Chondrocyte (in vitro differentiated cells): ENCODE results near the gene EVI5L. TPM values are rescaled to one million over a fixed set of nuclear protein-coding genes. Genes with fewer than 3 reads are reported as not detected.
A peak's percentile ranks its signal among the peaks of the same experiment; 100 is the strongest.

Experiments
- DNase-seq: peaks from one replicate; pipeline ENCODE4 v3.0.0; 2021; ENCODE audit warnings: mixed read lengths, low spot score
- H3K27ac Mint-ChIP-seq: one replicate; pipeline ENCODE4 v1.8.0; 2021; ENCODE audit warnings: mild to moderate bottlenecking, moderate library complexity, mixed read lengths; ENCODE audit not compliant: unreplicated experiment
- H3K27me3 Mint-ChIP-seq: 2 replicates; pipeline ENCODE4 v1.8.0; 2021; ENCODE audit warnings: low read depth, mixed read lengths
- H3K36me3 Mint-ChIP-seq: 2 replicates; pipeline ENCODE4 v1.8.0; 2021; ENCODE audit warnings: low read depth, mixed read lengths
- H3K4me1 Mint-ChIP-seq: 2 replicates; pipeline ENCODE4 v1.8.0; 2021; ENCODE audit warnings: low read depth, mild to moderate bottlenecking, mixed read lengths
- H3K4me3 Mint-ChIP-seq: one replicate; pipeline ENCODE4 v1.8.0; 2021; ENCODE audit warnings: mild to moderate bottlenecking, moderate library complexity, mixed read lengths; ENCODE audit not compliant: unreplicated experiment
- H3K9me3 Mint-ChIP-seq: 2 replicates; pipeline ENCODE4 v1.8.0; 2021; ENCODE audit warnings: low read depth, mixed read lengths
- CTCF ChIP-seq: fragments of 200-600 bp; sonication (generic); IDR thresholded peaks from 2 replicates; pipeline ENCODE4 v1.5.0; 2021; ENCODE audit warnings: antibody characterized with exemption, mild to moderate bottlenecking, moderate library complexity
- total RNA-seq: library from RNA; stranded (reverse); gene quantifications from 3 replicates; pipeline ENCODE4 v1.2.1, GENCODE V29; 2021

Gene EVI5L
- total RNA-seq, 1 donor from 2014 or later = 27.4 TPM

GRCh38 chr19:7902796-7903243, 72.8 kb downstream of the EVI5L start:
- H3K36me3 Mint-ChIP-seq = peaks cover 6% of the 10 kb centered on the region
- TF ChIP-seq CTCF = no peak
- peak overlapping the region; percentile 89 for H3K4me3 Mint-ChIP-seq
- peak overlapping the region; percentile 94 for H3K27ac Mint-ChIP-seq
- no peaks in the 10 kb centered on the region for H3K27me3 Mint-ChIP-seq
- peaks cover 27% of the 10 kb centered on the region for H3K4me1 Mint-ChIP-seq
- no peaks in the 10 kb centered on the region for H3K9me3 Mint-ChIP-seq
- no peak for DNase-seq

DNA sequence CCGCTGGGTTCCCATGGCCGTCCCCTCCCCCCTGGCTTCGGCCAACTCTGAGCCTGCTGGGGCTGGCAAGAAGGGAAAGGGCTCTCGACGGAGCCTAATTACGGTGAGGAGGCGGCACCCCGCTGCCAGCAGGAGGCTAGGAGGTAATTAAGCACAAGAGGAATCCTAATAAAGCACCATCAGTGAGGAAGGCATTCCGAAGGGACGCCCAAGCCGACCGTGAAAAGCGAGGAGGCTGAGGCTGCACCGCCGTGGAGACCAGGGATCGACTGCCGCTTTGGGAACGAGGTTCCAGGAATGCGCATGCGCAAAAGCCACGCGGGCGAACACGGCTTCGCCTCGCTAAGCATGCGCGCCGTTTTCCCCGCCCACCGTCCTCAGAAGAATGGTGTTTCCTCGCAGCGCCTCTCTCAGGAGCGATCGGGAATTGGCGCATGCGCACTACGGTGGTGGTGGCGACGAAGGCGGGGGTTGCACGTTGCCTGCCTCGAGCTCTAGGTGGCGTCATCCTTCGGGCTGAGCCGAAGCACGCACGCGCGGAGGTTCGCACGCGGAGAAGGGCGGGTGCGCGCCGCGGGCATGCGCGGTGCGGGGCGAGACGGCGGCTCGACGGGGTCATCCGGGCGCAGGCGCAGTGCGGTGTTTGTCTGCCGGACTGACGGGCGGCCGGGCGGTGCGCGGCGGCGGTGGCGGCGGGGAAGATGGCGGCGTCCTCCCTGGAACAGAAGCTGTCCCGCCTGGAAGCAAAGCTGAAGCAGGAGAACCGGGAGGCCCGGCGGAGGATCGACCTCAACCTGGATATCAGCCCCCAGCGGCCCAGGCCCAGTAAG, 73.4 kb downstream of the EVI5L start, which contains the start of gene MAP2K7:
Gene MAP2K7 (plus strand): TSS at position 634 of the 830 bp plus-strand sequence. CDS start 68 bp downstream, at position 702.
- Mint-ChIP-seq H3K4me1 (peaks cover 27% of the 10 kb centered on the region), H3K27me3 (no peaks in the 10 kb centered on the region), H3K4me3 (peak within 1 kb of the TSS; percentile 89), H3K9me3 (no peaks in the 10 kb centered on the region), H3K27ac (peak within 1 kb of the TSS; percentile 94), H3K36me3 (peaks cover 6% of the 10 kb centered on the region)
- TF ChIP-seq CTCF = peak; percentile 78
- DNase-seq = peak; percentile 99

DNA sequence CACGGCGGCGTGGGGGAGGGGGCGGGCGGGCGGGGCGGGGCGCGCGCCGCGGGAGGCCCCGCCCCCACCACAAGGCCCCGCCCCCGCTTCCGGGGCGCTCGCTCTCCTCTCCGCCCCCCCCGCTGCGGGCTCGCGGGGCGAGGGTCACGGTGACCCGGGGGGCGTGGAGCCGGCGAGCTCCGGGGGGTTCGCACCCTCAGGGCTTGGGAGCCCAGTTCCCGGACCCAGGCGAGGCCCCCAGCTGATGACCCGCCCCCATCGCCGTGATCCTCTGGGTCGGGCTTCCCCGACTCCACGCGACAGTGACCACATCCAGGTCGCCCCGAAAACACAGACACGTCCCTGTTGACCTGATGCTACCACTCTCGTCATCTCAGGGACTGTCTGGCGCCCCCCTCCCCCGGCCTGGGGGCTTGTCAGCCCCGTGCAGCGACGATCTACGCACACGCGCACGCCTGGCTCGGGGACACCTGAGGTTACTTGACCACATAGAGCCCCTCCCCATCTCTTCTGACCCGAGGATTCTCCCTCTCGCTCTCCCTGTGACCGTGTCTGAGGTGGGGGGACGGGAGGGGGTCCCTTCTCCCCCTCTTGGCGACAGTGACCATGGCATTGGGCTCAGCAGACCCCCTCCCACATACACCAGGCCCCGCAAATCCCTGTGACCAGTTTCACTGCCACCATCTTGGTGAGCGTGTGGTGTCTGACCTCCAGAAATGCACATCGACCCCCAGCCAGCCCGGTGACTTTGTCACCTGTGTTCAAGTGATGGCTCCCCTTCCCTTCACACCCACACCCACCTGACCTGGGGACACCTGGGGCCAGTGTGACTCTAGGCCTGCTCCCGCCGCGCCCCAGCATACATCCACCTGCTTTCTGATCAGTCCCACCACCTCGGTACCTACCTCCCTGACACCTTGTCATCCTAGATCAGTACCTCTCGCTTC, 74.3 kb downstream of the EVI5L start:
- H3K27me3 Mint-ChIP-seq = no peaks in the 10 kb centered on the region
- DNase-seq = no peak
- no peak for TF ChIP-seq CTCF
- peak overlapping the region; percentile 89 for H3K4me3 Mint-ChIP-seq
- H3K9me3 Mint-ChIP-seq = no peaks in the 10 kb centered on the region
- peaks cover 6% of the 10 kb centered on the region for H3K36me3 Mint-ChIP-seq
- H3K27ac Mint-ChIP-seq = peak overlapping the region; percentile 81
- H3K4me1 Mint-ChIP-seq = peaks cover 27% of the 10 kb centered on the region

GRCh38 chr19:7905268-7905667, 75.2 kb downstream of the EVI5L start:
- Mint-ChIP-seq H3K9me3 (no peaks in the 10 kb centered on the region), H3K36me3 (peaks cover 1% of the 10 kb centered on the region), H3K4me3 (peak overlapping the region; percentile 82), H3K27ac (peak overlapping the region; percentile 41), H3K4me1 (peaks cover 27% of the 10 kb centered on the region), H3K27me3 (no peaks in the 10 kb centered on the region)
- no peak for TF ChIP-seq CTCF
- peak; percentile 90 for DNase-seq

DNA sequence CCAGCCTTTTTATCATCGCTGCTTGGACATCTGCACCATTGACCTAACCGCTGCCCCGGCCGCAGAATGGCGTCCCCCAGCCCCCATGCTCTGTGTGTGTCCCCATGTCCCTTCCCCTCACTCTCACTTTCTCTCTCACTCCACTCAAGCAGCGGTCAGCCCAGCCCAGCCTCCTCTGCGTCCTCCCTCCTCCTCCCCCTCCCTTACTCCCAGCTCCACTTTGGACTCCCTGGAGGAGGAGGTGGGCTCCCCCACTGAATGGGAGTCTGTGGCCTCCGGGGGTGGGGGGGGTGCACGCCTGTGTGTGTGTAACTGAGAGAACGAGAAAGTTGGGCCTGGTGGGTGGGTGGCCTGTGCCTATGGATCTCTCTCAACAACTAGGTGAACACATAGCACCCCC, 75.8 kb downstream of the EVI5L start:
- no peak for DNase-seq
- Mint-ChIP-seq H3K36me3 (peaks cover 4% of the 10 kb centered on the region), H3K27me3 (no peaks in the 10 kb centered on the region), H3K4me3 (peak overlapping the region; percentile 66), H3K4me1 (peaks cover 27% of the 10 kb centered on the region), H3K27ac (peak overlapping the region; percentile 78), H3K9me3 (no peaks in the 10 kb centered on the region)
- TF ChIP-seq CTCF = no peak
